T-helper 2 cell treated with Interferon-gamma antibody and Interleukin-4, amounts not matched to agents 5 μg/mL and 100 μg/mL, for 36 hours (primary cell): ENCODE measurements around the gene SERF2.
A peak's percentile ranks its signal among the peaks of the same experiment; 100 is the strongest.

Experiments
- DNase-seq: peaks from one replicate; pipeline ENCODE4 v3.0.0; 2021; ENCODE audit warnings: low spot score
- H3K27ac Mint-ChIP-seq: one replicate; pipeline ENCODE4 v1.8.0; 2021; ENCODE audit warnings: mild to moderate bottlenecking, mixed read lengths
- H3K27me3 Mint-ChIP-seq: one replicate; pipeline ENCODE4 v1.8.0; 2021; ENCODE audit warnings: low read depth, mixed read lengths
- H3K36me3 Mint-ChIP-seq: one replicate; pipeline ENCODE4 v1.8.0; 2021; ENCODE audit warnings: low read depth, mixed read lengths
- H3K4me1 Mint-ChIP-seq: one replicate; pipeline ENCODE4 v1.8.0; 2021; ENCODE audit warnings: low read depth, mixed read lengths
- H3K4me3 Mint-ChIP-seq: one replicate; pipeline ENCODE4 v1.8.0; 2022; ENCODE audit warnings: mild to moderate bottlenecking, moderate library complexity, mixed read lengths
- H3K9me3 Mint-ChIP-seq: one replicate; pipeline ENCODE4 v1.8.0; 2021; ENCODE audit warnings: mixed read lengths

SERF2 gene

GRCh38 chr15:43776101-43776717 is 15.9 kb upstream of the SERF2 start:
- no peaks in the 10 kb centered on the region for H3K9me3 Mint-ChIP-seq
- H3K4me3 Mint-ChIP-seq = peak overlapping the region; percentile 93
- no peak overlapping the region for H3K27ac Mint-ChIP-seq
- H3K27me3 Mint-ChIP-seq = peaks cover 11% of the 10 kb centered on the region
- H3K36me3 Mint-ChIP-seq = peaks cover 20% of the 10 kb centered on the region
- no peak for DNase-seq
- peaks cover 15% of the 10 kb centered on the region for H3K4me1 Mint-ChIP-seq

GRCh38 chr15:43776718-43777266 is 15.3 kb upstream of the SERF2 start, which contains the start of gene ELL3:
TSS of gene ELL3 (minus strand) at chr15:43776966. CDS start at chr15:43776901, 65 bp downstream.
- Mint-ChIP-seq H3K27ac (peak within 1 kb of the TSS; percentile 91), H3K4me1 (peaks cover 15% of the 10 kb centered on the region), H3K9me3 (no peaks in the 10 kb centered on the region), H3K27me3 (peaks cover 11% of the 10 kb centered on the region), H3K36me3 (peaks cover 15% of the 10 kb centered on the region), H3K4me3 (peak within 1 kb of the TSS; percentile 93)
- peak; percentile 67 for DNase-seq

- H3K4me3 Mint-ChIP-seq = peak overlapping the region; percentile 93
- peak; percentile 87 for DNase-seq
- H3K4me1 Mint-ChIP-seq = peaks cover 15% of the 10 kb centered on the region
- no peaks in the 10 kb centered on the region for H3K9me3 Mint-ChIP-seq
- peaks cover 15% of the 10 kb centered on the region for H3K27me3 Mint-ChIP-seq
- H3K27ac Mint-ChIP-seq = peak overlapping the region; percentile 91
- H3K36me3 Mint-ChIP-seq = peaks cover 9% of the 10 kb centered on the region
Observed at GRCh38 chr15:43777267-43777914, 14.7 kb upstream of the SERF2 start.

GRCh38 chr15:43779016-43779415 is 13.1 kb upstream of the SERF2 start:
- no peak for DNase-seq
- Mint-ChIP-seq H3K27me3 (peaks cover 15% of the 10 kb centered on the region), H3K36me3 (peaks cover 3% of the 10 kb centered on the region), H3K4me1 (peaks cover 15% of the 10 kb centered on the region), H3K27ac (no peak overlapping the region), H3K9me3 (no peaks in the 10 kb centered on the region), H3K4me3 (peak overlapping the region; percentile 33)

- H3K9me3 Mint-ChIP-seq = no peaks in the 10 kb centered on the region
- no peak overlapping the region for H3K27ac Mint-ChIP-seq
- peaks cover 17% of the 10 kb centered on the region for H3K4me1 Mint-ChIP-seq
- DNase-seq = no peak
- no peaks in the 10 kb centered on the region for H3K27me3 Mint-ChIP-seq
- H3K36me3 Mint-ChIP-seq = peaks cover 21% of the 10 kb centered on the region
- H3K4me3 Mint-ChIP-seq = no peak overlapping the region
Observed at GRCh38 chr15:43789409-43789808, 2.7 kb upstream of the SERF2 start.

GRCh38 chr15:43792761-43793476 is 799 bp downstream of the SERF2 start:
- Mint-ChIP-seq H3K4me3 (peak overlapping the region; percentile 97), H3K9me3 (no peaks in the 10 kb centered on the region), H3K27me3 (no peaks in the 10 kb centered on the region), H3K36me3 (peaks cover 46% of the 10 kb centered on the region), H3K4me1 (peaks cover 28% of the 10 kb centered on the region), H3K27ac (peak overlapping the region; percentile 97)
- DNase-seq = peak; percentile 36

GRCh38 chr15:43793647-43794046 is 1.5 kb downstream of the SERF2 start:
- Mint-ChIP-seq H3K36me3 (peaks cover 50% of the 10 kb centered on the region), H3K27ac (peak overlapping the region; percentile 97), H3K4me1 (peaks cover 32% of the 10 kb centered on the region), H3K27me3 (no peaks in the 10 kb centered on the region), H3K9me3 (no peaks in the 10 kb centered on the region), H3K4me3 (peak overlapping the region; percentile 97)
- DNase-seq = no peak

- H3K4me1 Mint-ChIP-seq = peaks cover 35% of the 10 kb centered on the region
- peaks cover 56% of the 10 kb centered on the region for H3K36me3 Mint-ChIP-seq
- peak overlapping the region; percentile 97 for H3K27ac Mint-ChIP-seq
- no peaks in the 10 kb centered on the region for H3K9me3 Mint-ChIP-seq
- no peaks in the 10 kb centered on the region for H3K27me3 Mint-ChIP-seq
- H3K4me3 Mint-ChIP-seq = peak overlapping the region; percentile 97
- no peak for DNase-seq
Observed at GRCh38 chr15:43794269-43795037, 2.3 kb downstream of the SERF2 start.

GRCh38 chr15:43795197-43795596 is 3.1 kb downstream of the SERF2 start:
- DNase-seq = no peak
- Mint-ChIP-seq H3K27ac (no peak overlapping the region), H3K36me3 (peaks cover 63% of the 10 kb centered on the region), H3K4me1 (peaks cover 41% of the 10 kb centered on the region), H3K9me3 (no peaks in the 10 kb centered on the region), H3K27me3 (no peaks in the 10 kb centered on the region), H3K4me3 (no peak overlapping the region)

- peaks cover 70% of the 10 kb centered on the region for H3K36me3 Mint-ChIP-seq
- peaks cover 43% of the 10 kb centered on the region for H3K4me1 Mint-ChIP-seq
- no peak for DNase-seq
- H3K27me3 Mint-ChIP-seq = no peaks in the 10 kb centered on the region
- no peak overlapping the region for H3K4me3 Mint-ChIP-seq
- no peaks in the 10 kb centered on the region for H3K9me3 Mint-ChIP-seq
- H3K27ac Mint-ChIP-seq = no peak overlapping the region
Observed at GRCh38 chr15:43795997-43796396, 3.9 kb downstream of the SERF2 start.

- peaks cover 45% of the 10 kb centered on the region for H3K4me1 Mint-ChIP-seq
- H3K9me3 Mint-ChIP-seq = no peaks in the 10 kb centered on the region
- no peak for DNase-seq
- H3K27ac Mint-ChIP-seq = peak overlapping the region; percentile 27
- no peaks in the 10 kb centered on the region for H3K27me3 Mint-ChIP-seq
- peaks cover 75% of the 10 kb centered on the region for H3K36me3 Mint-ChIP-seq
- no peak overlapping the region for H3K4me3 Mint-ChIP-seq
Observed at GRCh38 chr15:43796566-43796965, 4.4 kb downstream of the SERF2 start.

GRCh38 chr15:43799209-43799944 is 7.3 kb downstream of the SERF2 start:
- Mint-ChIP-seq H3K9me3 (no peaks in the 10 kb centered on the region), H3K4me1 (peaks cover 36% of the 10 kb centered on the region)

GRCh38 chr15:43799945-43800285 is 7.8 kb downstream of the SERF2 start, which contains the start of gene SERINC4:
TSS of gene SERINC4 (minus strand) at chr15:43800220. CDS start at chr15:43799986, 234 bp downstream.
- H3K27me3 Mint-ChIP-seq = no peaks in the 10 kb centered on the region
- H3K9me3 Mint-ChIP-seq = no peaks in the 10 kb centered on the region
- peak within 1 kb of the TSS; percentile 98 for H3K4me3 Mint-ChIP-seq
- H3K4me1 Mint-ChIP-seq = peaks cover 31% of the 10 kb centered on the region
- DNase-seq = no peak
- peaks cover 64% of the 10 kb centered on the region for H3K36me3 Mint-ChIP-seq
- peak within 1 kb of the TSS; percentile 98 for H3K27ac Mint-ChIP-seq

More at GRCh38 chr15:43799209-43799944, 7.3 kb downstream of the SERF2 start:
- no peaks in the 10 kb centered on the region for H3K27me3 Mint-ChIP-seq
- H3K36me3 Mint-ChIP-seq = peaks cover 65% of the 10 kb centered on the region
- no peak overlapping the region for H3K4me3 Mint-ChIP-seq
- peak overlapping the region; percentile 61 for H3K27ac Mint-ChIP-seq
- no peak for DNase-seq
